ENCODE results near the gene LRBA.

DNA sequence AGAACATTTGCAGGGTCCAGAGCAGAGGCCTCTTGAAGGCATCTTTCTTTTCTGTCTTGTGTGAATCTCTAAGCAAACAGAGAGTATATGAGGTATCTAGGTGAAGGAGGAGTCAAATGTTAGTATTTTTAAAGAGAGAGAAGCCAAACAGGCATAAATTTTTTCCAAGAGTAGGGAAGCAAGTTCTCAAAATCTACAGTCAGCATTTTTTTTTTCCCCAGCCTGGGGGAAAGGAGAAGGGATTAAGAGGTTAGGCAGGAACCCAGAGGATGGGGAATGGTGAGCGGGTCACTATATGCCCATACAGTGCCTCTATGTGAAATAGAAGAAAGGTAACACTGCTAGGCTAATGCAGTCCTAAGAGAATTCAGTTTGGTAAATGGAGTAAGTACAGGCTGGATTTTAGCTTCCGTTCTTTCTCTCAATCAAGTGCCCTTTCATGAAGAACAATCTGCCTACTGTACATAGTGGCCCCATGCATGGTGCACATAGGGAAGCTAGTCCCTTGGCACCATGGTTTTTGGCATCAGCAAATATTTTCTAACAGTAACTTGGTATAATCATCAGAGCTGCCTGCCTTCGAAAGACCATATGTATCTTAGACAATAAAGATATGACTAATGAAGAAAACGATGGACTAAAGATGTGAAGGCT lies 596.2 kb downstream of the LRBA start:
- TF ChIP-seq, protein P1, sequence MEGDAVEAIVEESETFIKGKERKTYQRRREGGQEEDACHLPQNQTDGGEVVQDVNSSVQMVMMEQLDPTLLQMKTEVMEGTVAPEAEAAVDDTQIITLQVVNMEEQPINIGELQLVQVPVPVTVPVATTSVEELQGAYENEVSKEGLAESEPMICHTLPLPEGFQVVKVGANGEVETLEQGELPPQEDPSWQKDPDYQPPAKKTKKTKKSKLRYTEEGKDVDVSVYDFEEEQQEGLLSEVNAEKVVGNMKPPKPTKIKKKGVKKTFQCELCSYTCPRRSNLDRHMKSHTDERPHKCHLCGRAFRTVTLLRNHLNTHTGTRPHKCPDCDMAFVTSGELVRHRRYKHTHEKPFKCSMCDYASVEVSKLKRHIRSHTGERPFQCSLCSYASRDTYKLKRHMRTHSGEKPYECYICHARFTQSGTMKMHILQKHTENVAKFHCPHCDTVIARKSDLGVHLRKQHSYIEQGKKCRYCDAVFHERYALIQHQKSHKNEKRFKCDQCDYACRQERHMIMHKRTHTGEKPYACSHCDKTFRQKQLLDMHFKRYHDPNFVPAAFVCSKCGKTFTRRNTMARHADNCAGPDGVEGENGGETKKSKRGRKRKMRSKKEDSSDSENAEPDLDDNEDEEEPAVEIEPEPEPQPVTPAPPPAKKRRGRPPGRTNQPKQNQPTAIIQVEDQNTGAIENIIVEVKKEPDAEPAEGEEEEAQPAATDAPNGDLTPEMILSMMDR (IDR thresholded peaks at IDR 0.05) = no peak
- TF ChIP-seq NFYB (CRISPR knock-in tag; conservative IDR thresholded peaks at IDR 0.05; ENCODE audit: low read depth) (no peak), ZNF121 (CRISPR knock-in tag; IDR thresholded peaks at IDR 0.05) (no peak), ESRRA (CRISPR knock-in tag; IDR thresholded peaks at IDR 0.05; ENCODE audit: borderline replicate concordance) (no peak)
- TF ChIP-seq, protein P2, sequence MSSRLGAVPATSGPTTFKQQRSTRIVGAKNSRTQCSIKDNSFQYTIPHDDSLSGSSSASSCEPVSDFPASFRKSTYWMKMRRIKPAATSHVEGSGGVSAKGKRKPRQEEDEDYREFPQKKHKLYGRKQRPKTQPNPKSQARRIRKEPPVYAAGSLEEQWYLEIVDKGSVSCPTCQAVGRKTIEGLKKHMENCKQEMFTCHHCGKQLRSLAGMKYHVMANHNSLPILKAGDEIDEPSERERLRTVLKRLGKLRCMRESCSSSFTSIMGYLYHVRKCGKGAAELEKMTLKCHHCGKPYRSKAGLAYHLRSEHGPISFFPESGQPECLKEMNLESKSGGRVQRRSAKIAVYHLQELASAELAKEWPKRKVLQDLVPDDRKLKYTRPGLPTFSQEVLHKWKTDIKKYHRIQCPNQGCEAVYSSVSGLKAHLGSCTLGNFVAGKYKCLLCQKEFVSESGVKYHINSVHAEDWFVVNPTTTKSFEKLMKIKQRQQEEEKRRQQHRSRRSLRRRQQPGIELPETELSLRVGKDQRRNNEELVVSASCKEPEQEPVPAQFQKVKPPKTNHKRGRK (CRISPR knock-in tag; IDR thresholded peaks at IDR 0.05; ENCODE audit: borderline replicate concordance) = no peak
- TF ChIP-seq, protein P3, sequence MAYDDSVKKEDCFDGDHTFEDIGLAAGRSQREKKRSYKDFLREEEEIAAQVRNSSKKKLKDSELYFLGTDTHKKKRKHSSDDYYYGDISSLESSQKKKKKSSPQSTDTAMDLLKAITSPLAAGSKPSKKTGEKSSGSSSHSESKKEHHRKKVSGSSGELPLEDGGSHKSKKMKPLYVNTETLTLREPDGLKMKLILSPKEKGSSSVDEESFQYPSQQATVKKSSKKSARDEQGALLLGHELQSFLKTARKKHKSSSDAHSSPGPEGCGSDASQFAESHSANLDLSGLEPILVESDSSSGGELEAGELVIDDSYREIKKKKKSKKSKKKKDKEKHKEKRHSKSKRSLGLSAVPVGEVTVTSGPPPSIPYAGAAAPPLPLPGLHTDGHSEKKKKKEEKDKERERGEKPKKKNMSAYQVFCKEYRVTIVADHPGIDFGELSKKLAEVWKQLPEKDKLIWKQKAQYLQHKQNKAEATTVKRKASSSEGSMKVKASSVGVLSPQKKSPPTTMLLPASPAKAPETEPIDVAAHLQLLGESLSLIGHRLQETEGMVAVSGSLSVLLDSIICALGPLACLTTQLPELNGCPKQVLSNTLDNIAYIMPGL (CRISPR knock-in tag; IDR thresholded peaks at IDR 0.05) = no peak
- TF ChIP-seq, protein P4, sequence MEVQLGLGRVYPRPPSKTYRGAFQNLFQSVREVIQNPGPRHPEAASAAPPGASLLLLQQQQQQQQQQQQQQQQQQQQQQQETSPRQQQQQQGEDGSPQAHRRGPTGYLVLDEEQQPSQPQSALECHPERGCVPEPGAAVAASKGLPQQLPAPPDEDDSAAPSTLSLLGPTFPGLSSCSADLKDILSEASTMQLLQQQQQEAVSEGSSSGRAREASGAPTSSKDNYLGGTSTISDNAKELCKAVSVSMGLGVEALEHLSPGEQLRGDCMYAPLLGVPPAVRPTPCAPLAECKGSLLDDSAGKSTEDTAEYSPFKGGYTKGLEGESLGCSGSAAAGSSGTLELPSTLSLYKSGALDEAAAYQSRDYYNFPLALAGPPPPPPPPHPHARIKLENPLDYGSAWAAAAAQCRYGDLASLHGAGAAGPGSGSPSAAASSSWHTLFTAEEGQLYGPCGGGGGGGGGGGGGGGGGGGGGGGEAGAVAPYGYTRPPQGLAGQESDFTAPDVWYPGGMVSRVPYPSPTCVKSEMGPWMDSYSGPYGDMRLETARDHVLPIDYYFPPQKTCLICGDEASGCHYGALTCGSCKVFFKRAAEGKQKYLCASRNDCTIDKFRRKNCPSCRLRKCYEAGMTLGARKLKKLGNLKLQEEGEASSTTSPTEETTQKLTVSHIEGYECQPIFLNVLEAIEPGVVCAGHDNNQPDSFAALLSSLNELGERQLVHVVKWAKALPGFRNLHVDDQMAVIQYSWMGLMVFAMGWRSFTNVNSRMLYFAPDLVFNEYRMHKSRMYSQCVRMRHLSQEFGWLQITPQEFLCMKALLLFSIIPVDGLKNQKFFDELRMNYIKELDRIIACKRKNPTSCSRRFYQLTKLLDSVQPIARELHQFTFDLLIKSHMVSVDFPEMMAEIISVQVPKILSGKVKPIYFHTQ (CRISPR knock-in tag; IDR thresholded peaks at IDR 0.05) = no peak
- TF ChIP-seq, protein P5, sequence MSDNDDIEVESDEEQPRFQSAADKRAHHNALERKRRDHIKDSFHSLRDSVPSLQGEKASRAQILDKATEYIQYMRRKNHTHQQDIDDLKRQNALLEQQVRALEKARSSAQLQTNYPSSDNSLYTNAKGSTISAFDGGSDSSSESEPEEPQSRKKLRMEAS (CRISPR knock-in tag; IDR thresholded peaks at IDR 0.05) = no peak
- TF ChIP-seq, protein P6, sequence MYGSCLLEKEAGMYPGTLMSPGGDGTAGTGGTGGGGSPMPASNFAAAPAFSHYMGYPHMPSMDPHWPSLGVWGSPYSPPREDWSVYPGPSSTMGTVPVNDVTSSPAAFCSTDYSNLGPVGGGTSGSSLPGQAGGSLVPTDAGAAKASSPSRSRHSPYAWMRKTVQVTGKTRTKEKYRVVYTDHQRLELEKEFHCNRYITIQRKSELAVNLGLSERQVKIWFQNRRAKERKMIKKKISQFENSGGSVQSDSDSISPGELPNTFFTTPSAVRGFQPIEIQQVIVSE (CRISPR knock-in tag; IDR thresholded peaks at IDR 0.05; ENCODE audit: borderline replicate concordance) = no peak
